NCI-H1930 (cell line): ENCODE measurements around the gene DDIT4L.
"Not testable (repeated sequence)": the region's sequence is repeated elsewhere in the genome, so short reads cannot be mapped to it uniquely, and the experiment has no call there.

Experiments
- DNase-seq, 2 experiments: peaks; one replicate each; lab custom pipeline; 2025; lab: John Stamatoyannopoulos, UW

The DDIT4L gene

GRCh38 chr4:100189820-100190642, at the start of gene DDIT4L:
TSS of gene DDIT4L (minus strand) at chr4:100190468. CDS start at chr4:100189983, 485 bp downstream.
- DNase-seq = no peak

- no peak for DNase-seq
These were observed 49.7 kb upstream of the DDIT4L start for GRCh38 chr4:100240008-100240407.

- no peak for DNase-seq
These were observed 34.5 kb upstream of the DDIT4L start for GRCh38 chr4:100224721-100225120.

GRCh38 chr4:100224160-100224559, 33.9 kb upstream of the DDIT4L start:
- DNase-seq = no peak

GRCh38 chr4:100208964-100209363, 18.7 kb upstream of the DDIT4L start:
- DNase-seq = no peak

GRCh38 chr4:100208459-100208858, 18.2 kb upstream of the DDIT4L start:
- no peak for DNase-seq

- DNase-seq = no peak
These were observed 16.6 kb upstream of the DDIT4L start for GRCh38 chr4:100206850-100207249.

- DNase-seq = no peak
These were observed 7.8 kb upstream of the DDIT4L start for GRCh38 chr4:100198061-100198460.

GRCh38 chr4:100196388-100197071, 6.3 kb upstream of the DDIT4L start:
- DNase-seq = not testable (repeated sequence)

GRCh38 chr4:100190643-100191600, 654 bp upstream of the DDIT4L start:
- DNase-seq = no peak

GRCh38 chr4:100188829-100189228, 1.4 kb downstream of the DDIT4L start:
- DNase-seq = no peak

- DNase-seq = no peak
These were observed 2.5 kb downstream of the DDIT4L start for GRCh38 chr4:100187781-100188180.

GRCh38 chr4:100184787-100185186, 5.5 kb downstream of the DDIT4L start:
- DNase-seq = no peak

GRCh38 chr4:100177855-100178254, 12.4 kb downstream of the DDIT4L start:
- no peak for DNase-seq

- DNase-seq = no peak
These were observed 13.1 kb downstream of the DDIT4L start for GRCh38 chr4:100177126-100177525.

- DNase-seq = no peak
These were observed 14.4 kb downstream of the DDIT4L start for GRCh38 chr4:100175858-100176257.

GRCh38 chr4:100174985-100175383, 15.3 kb downstream of the DDIT4L start:
- DNase-seq = no peak

- DNase-seq = no peak
These were observed 19.3 kb downstream of the DDIT4L start for GRCh38 chr4:100170986-100171385.

- DNase-seq = no peak
These were observed 20.5 kb downstream of the DDIT4L start for GRCh38 chr4:100169491-100170485.

GRCh38 chr4:100168521-100168920, 21.7 kb downstream of the DDIT4L start:
- DNase-seq = no peak
